Muscle layer of duodenum (tissue), 2 donors: ENCODE data around the gene DDIAS.

Experiments
- H3K27ac ChIP-seq: one replicate; pipeline ENCODE4 v1.7.0; 2013; ENCODE audit warnings: mild to moderate bottlenecking, low read length
- H3K27me3 ChIP-seq: one replicate; pipeline ENCODE4 v1.7.0; 2013; ENCODE audit warnings: low read depth, mild to moderate bottlenecking, control low read depth, low read length
- H3K36me3 ChIP-seq, 2 donors: one replicate each; pipeline ENCODE4 v1.7.0; 2013; ENCODE audit warnings: low read length in 2 of 2, control low read depth in 1 of 2, mild to moderate bottlenecking in 1 of 2; ENCODE audit not compliant: insufficient read depth in 2 of 2, control insufficient read depth in 1 of 2
- H3K4me1 ChIP-seq, 2 donors: one replicate each; pipeline ENCODE4 v1.7.0; 2013; ENCODE audit warnings: low read length in 2 of 2, mild to moderate bottlenecking in 2 of 2, control low read depth in 1 of 2, moderate library complexity in 1 of 2; ENCODE audit not compliant: insufficient read depth in 2 of 2, control insufficient read depth in 1 of 2
- H3K4me3 ChIP-seq, 2 donors: one replicate each; pipeline ENCODE4 v1.7.0; 2013; ENCODE audit warnings: low read length in 2 of 2, low read depth in 1 of 2, mild to moderate bottlenecking in 1 of 2
- H3K9me3 ChIP-seq, 2 donors: one replicate each; pipeline ENCODE4 v1.7.0; 2013; ENCODE audit warnings: low read length in 2 of 2, control low read depth in 1 of 2, mild to moderate bottlenecking in 1 of 2; ENCODE audit not compliant: control insufficient read depth in 1 of 2
- donor health status: healthy.

Gene DDIAS

DNA sequence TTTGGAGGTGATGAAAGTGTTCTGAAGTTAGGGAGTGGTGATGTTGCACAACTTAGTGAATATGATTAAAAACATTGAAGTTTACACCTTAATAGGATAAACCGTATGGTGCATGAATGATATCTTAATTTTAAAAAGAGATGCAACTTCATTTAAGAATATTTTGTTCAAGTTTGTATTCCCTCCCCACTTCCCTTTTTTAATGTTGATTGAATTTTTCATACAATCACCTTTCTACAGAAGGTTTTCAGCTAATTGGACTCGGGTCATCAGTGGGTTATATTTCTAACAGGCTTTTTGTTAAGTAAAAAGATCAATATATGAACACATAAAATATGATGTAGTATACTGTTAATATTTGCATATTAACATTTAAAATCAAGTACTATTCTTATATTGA lies 72.6 kb downstream of the DDIAS start:
- Histone ChIP-seq H3K27ac (no peak overlapping the region), H3K9me3 (no peaks in the 10 kb centered on the region), H3K4me1 (no peaks in the 10 kb centered on the region), H3K4me3 (no peak overlapping the region), H3K27me3 (no peaks in the 10 kb centered on the region), H3K36me3 (no peaks in the 10 kb centered on the region)

- H3K36me3 ChIP-seq: no peaks in the 10 kb centered on the region
- H3K27me3 ChIP-seq: no peaks in the 10 kb centered on the region
- no peak overlapping the region for H3K27ac ChIP-seq
- no peaks in the 10 kb centered on the region for H3K4me1 ChIP-seq
- no peak overlapping the region for H3K4me3 ChIP-seq
- no peaks in the 10 kb centered on the region for H3K9me3 ChIP-seq
Observed at GRCh38 chr11:82974851-82975250, 73.3 kb downstream of the DDIAS start.

DNA sequence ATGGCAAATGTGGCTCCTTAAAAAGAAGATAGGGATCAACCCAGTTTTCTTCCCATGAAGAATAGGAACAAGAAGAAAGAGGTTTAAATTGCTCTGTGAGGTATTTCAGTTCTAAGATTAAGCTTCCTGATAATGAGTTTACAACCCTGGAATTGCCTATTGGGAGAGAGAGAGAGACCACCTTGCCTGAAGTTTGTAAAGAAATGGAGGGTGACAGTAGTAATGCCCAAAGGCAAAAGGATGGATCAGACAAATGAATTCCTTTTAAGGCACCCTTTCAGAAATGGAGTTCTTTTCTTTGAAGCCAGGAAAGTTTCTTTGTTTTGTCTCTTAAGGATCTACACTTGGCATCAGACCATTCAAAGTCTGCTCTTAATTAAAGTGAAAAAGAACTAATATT lies 74.3 kb downstream of the DDIAS start:
- no peaks in the 10 kb centered on the region for H3K36me3 ChIP-seq
- no peak overlapping the region for H3K27ac ChIP-seq
- no peaks in the 10 kb centered on the region for H3K4me1 ChIP-seq

GRCh38 chr11:82976786-82977185 lies 75.2 kb downstream of the DDIAS start:
- Histone ChIP-seq H3K36me3 (peaks cover 4 to 5% of the 10 kb centered on the region in 2 donors), H3K27me3 (no peaks in the 10 kb centered on the region), H3K27ac (no peak overlapping the region), H3K4me3 (no peak overlapping the region), H3K4me1 (no peaks in the 10 kb centered on the region), H3K9me3 (no peaks in the 10 kb centered on the region)

More for the DNA sequence above, 74.3 kb downstream of the DDIAS start:
- Histone ChIP-seq H3K4me3 (no peak overlapping the region), H3K27me3 (no peaks in the 10 kb centered on the region), H3K9me3 (no peaks in the 10 kb centered on the region)

- H3K4me3 ChIP-seq: no peak overlapping the region
- H3K9me3 ChIP-seq: no peaks in the 10 kb centered on the region
- peaks cover 7 to 11% of the 10 kb centered on the region in 2 donors for H3K36me3 ChIP-seq
- H3K4me1 ChIP-seq: no peaks in the 10 kb centered on the region
- H3K27me3 ChIP-seq: no peaks in the 10 kb centered on the region
- H3K27ac ChIP-seq: no peak overlapping the region
Observed at GRCh38 chr11:82978422-82979099, 77.0 kb downstream of the DDIAS start.

DNA sequence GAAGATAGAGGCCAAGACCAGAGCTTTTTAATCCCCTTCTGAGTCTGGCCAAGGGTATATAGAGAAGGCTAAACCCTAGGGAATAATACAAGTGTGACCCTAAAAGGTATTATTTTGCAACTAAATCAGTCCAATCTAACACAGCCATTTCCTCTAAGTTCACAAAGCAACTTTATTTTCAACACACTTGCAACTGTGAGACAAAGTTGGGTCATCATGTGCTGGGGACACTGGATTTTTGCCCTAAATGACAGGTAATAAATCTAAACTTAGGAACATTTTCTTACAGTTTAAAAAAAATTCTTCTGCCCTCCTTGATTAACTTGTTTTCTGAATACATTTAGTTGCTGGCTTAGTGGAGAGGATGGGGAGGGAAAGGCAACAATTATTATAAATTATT lies 78.3 kb downstream of the DDIAS start:
- no peak overlapping the region for H3K27ac ChIP-seq
- no peak overlapping the region for H3K4me3 ChIP-seq
- peaks cover 11 to 15% of the 10 kb centered on the region in 2 donors for H3K36me3 ChIP-seq
- no peaks in the 10 kb centered on the region for H3K4me1 ChIP-seq
- H3K27me3 ChIP-seq: no peaks in the 10 kb centered on the region
- no peaks in the 10 kb centered on the region for H3K9me3 ChIP-seq

DNA sequence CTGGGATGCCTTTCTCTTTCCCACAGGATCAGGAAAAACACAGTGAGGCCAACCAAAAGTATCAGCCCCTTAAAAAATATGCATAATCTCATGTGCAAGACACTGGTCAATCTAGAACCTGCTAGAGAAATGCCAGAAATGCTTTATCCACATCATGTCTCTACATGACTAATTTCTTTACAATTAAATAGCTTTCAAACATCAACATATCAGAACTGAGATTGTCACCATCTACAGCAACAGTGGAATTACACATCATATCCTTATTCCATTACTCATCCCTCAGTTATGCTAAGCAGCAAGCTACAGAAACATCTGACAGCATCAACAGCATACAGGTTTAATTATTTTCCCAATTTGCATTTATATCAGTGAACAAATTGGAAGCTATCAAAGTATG lies 78.8 kb downstream of the DDIAS start:
- peaks cover 11 to 16% of the 10 kb centered on the region in 2 donors for H3K36me3 ChIP-seq
- no peaks in the 10 kb centered on the region for H3K27me3 ChIP-seq
- no peak overlapping the region for H3K4me3 ChIP-seq
- no peaks in the 10 kb centered on the region for H3K4me1 ChIP-seq
- no peak overlapping the region for H3K27ac ChIP-seq
- H3K9me3 ChIP-seq: no peaks in the 10 kb centered on the region

GRCh38 chr11:82980947-82981346 lies 79.4 kb downstream of the DDIAS start:
- no peaks in the 10 kb centered on the region for H3K27me3 ChIP-seq
- peaks cover 11 to 16% of the 10 kb centered on the region in 2 donors for H3K36me3 ChIP-seq
- H3K9me3 ChIP-seq: no peaks in the 10 kb centered on the region
- H3K27ac ChIP-seq: no peak overlapping the region
- H3K4me1 ChIP-seq: no peaks in the 10 kb centered on the region
- no peak overlapping the region for H3K4me3 ChIP-seq

- H3K36me3 ChIP-seq: peaks cover 11 to 16% of the 10 kb centered on the region in 2 donors
- no peak overlapping the region for H3K4me3 ChIP-seq
- no peaks in the 10 kb centered on the region for H3K27me3 ChIP-seq
Observed at GRCh38 chr11:82981852-82982251, 80.3 kb downstream of the DDIAS start.

More at GRCh38 chr11:82981852-82982251, 80.3 kb downstream of the DDIAS start:
- no peaks in the 10 kb centered on the region for H3K9me3 ChIP-seq
- no peaks in the 10 kb centered on the region for H3K4me1 ChIP-seq
- no peak overlapping the region for H3K27ac ChIP-seq
